T-cell (primary cell): ENCODE measurements around the gene NINL. TPM values are rescaled to one million over a fixed set of nuclear protein-coding genes. Genes with fewer than 3 reads are reported as not detected.

Experiments used
- ATAC-seq, 4 experiments: fragments of 200-7000 bp in 3 of 4; fragments of 150-1000 bp in 1 of 4; cut with Tn5 transposase; replicated peaks in 1 of 4; 1 replicate in 3 of 4; 2 replicates in 1 of 4; pipeline ENCODE4 v1.10.0; 2021; ENCODE audit warnings: moderate library complexity in 3 of 4, mild to moderate bottlenecking in 2 of 4, moderate number of reproducible peaks in 1 of 4
- CTCF ChIA-PET, 2 donors: fragments of 300-600 bp; sonication (Branson Sonifier 250); formaldehyde crosslinking; loops; one replicate each; lab custom pipeline; 2022; ENCODE audit warnings: antibody characterized with exemption in 2 of 2; lab: Charles Lee
- POLR2A ChIA-PET, 2 donors: fragments of 300-600 bp; sonication (Branson Sonifier 250); formaldehyde crosslinking; loops; one replicate each; lab custom pipeline; 2022; ENCODE audit warnings: antibody characterized with exemption in 2 of 2; lab: Charles Lee
- DNase-seq, 35 experiments: peaks; one replicate each; pipeline versions ENCODE4 v3.0.0 to v3.0.0-alpha.2; 2013 to 2023
- H3K27ac ChIP-seq: one replicate; pipeline ENCODE4 v1.5.1; 2013; ENCODE audit warnings: low read length
- H3K27me3 ChIP-seq, 2 experiments: replicated peaks in 1 of 2; 1 replicate in 1 of 2; 2 replicates in 1 of 2; pipeline versions ENCODE4 v1.6.1 to v1.7.0; 2013; ENCODE audit warnings: low read length in 1 of 2, mixed read lengths in 1 of 2; ENCODE audit not compliant: control insufficient read depth in 2 of 2, insufficient read depth in 2 of 2; ENCODE audit errors: extremely low read depth in 1 of 2
- H3K36me3 ChIP-seq, 2 donors: 1 replicate in 1 of 2; 2 replicates in 1 of 2; pipeline versions ENCODE4 v1.6.1 to v1.7.0; 2013; ENCODE audit warnings: low read length in 1 of 2; ENCODE audit not compliant: control insufficient read depth in 2 of 2, insufficient read depth in 1 of 2; ENCODE audit errors: extremely low read depth in 1 of 2
- H3K4me1 ChIP-seq, 2 experiments: 1 replicate in 1 of 2; 2 replicates in 1 of 2; pipeline versions ENCODE4 v1.6.1 to v1.7.0; 2013; ENCODE audit warnings: low read length in 2 of 2, mixed read lengths in 1 of 2; ENCODE audit not compliant: insufficient read depth in 2 of 2, control insufficient read depth in 1 of 2; ENCODE audit errors: extremely low read depth in 1 of 2
- H3K4me3 ChIP-seq, 2 donors: 1 replicate in 1 of 2; 2 replicates in 1 of 2; pipeline versions ENCODE4 v1.5.1 to v1.7.0; 2013; ENCODE audit warnings: mild to moderate bottlenecking in 2 of 2, low read length in 1 of 2, moderate library complexity in 1 of 2; ENCODE audit not compliant: control insufficient read depth in 1 of 2; ENCODE audit errors: extremely low read depth in 1 of 2
- H3K9me3 ChIP-seq: 2 replicates; pipeline ENCODE4 v1.7.0; 2013
- H3K27ac Mint-ChIP-seq, 2 donors: one replicate each; pipeline ENCODE4 v1.8.0; 2020 to 2021; ENCODE audit warnings: mild to moderate bottlenecking in 2 of 2, mixed read lengths in 2 of 2
- H3K27me3 Mint-ChIP-seq, 2 donors: one replicate each; pipeline ENCODE4 v1.8.0; 2021 to 2022; ENCODE audit warnings: mixed read lengths in 2 of 2
- H3K36me3 Mint-ChIP-seq: one replicate; pipeline ENCODE4 v1.8.0; 2021; ENCODE audit warnings: mixed read lengths
- H3K4me1 Mint-ChIP-seq, 3 donors: one replicate each; pipeline ENCODE4 v1.8.0; 2020 to 2022; ENCODE audit warnings: mixed read lengths in 3 of 3, mild to moderate bottlenecking in 1 of 3
- H3K4me3 Mint-ChIP-seq, 3 donors: one replicate each; pipeline ENCODE4 v1.8.0; 2020 to 2022; ENCODE audit warnings: mild to moderate bottlenecking in 3 of 3, mixed read lengths in 3 of 3, moderate library complexity in 3 of 3
- H3K9me3 Mint-ChIP-seq, 3 donors: one replicate each; pipeline ENCODE4 v1.8.0; 2020 to 2022; ENCODE audit warnings: mixed read lengths in 3 of 3
- WGBS: methylation state at CpG from one replicate; pipeline ENCODE4 v1.1.5; 2013; ENCODE audit warnings: missing lambda C conversion rate; ENCODE audit not compliant: insufficient coverage; 5-methylcytosine and 5-hydroxymethylcytosine counted together
- total RNA-seq, 35 experiments: library from RNA in 6 of 35; stranded (reverse) in 6 of 35; fragments of 120-200 nt in 1 of 35; gene quantifications; one replicate each; pipeline versions ENCODE4 v1.2.1 to v1.2.4 and lab custom pipeline; 2013 to 2026

Gene NINL
- total RNA-seq, 5 donors from 2014 or later (not counting 1 experiment from before 2014, with no cell fraction given) = 1.3 to 4.8 (median 2.7) TPM

- Histone ChIP-seq H3K27me3 (peaks cover 0 to 4% of the 10 kb centered on the region in 2 experiments), H3K4me1 (no peaks in the 10 kb centered on the region), H3K36me3 (no peaks in the 10 kb centered on the region), H3K27ac (no peak overlapping the region), H3K4me3 (no peak overlapping the region), H3K9me3 (no peaks in the 10 kb centered on the region)
- no peak for DNase-seq
- peaks cover 3 to 9% (median 6%) of the 10 kb centered on the region in 3 donors for H3K9me3 Mint-ChIP-seq
- ATAC-seq = no peak
- peaks cover 8% of the 10 kb centered on the region for H3K36me3 Mint-ChIP-seq
- H3K4me1 Mint-ChIP-seq = no peaks in the 10 kb centered on the region
- CTCF ChIA-PET = no interaction called here
- H3K27ac Mint-ChIP-seq = no peak overlapping the region
- no peak overlapping the region for H3K4me3 Mint-ChIP-seq
- POLR2A ChIA-PET = no interaction called here
- WGBS = 78% methylated on average over 2 of the region's 2 CpGs
- no peaks in the 10 kb centered on the region for H3K27me3 Mint-ChIP-seq
These were observed 59.5 kb downstream of the NINL start for GRCh38 chr20:25525867-25526266.

GRCh38 chr20:25525295-25525694 is 60.0 kb downstream of the NINL start:
- WGBS = no CpG with 5 or more reads among the region's 6 CpGs

GRCh38 chr20:25521382-25521781 is 63.9 kb downstream of the NINL start:
- peaks cover 0 to 3% of the 10 kb centered on the region in 2 donors for H3K36me3 ChIP-seq
- ChIA-PET CTCF (no interaction called here), POLR2A (no interaction called here)
- Mint-ChIP-seq H3K27ac (no peak overlapping the region), H3K4me3 (no peak overlapping the region), H3K36me3 (peaks cover 15% of the 10 kb centered on the region), H3K27me3 (no peaks in the 10 kb centered on the region), H3K4me1 (no peaks in the 10 kb centered on the region), H3K9me3 (peaks cover 0 to 6% (median 6%) of the 10 kb centered on the region in 3 donors)
- no peak overlapping the region for H3K4me3 ChIP-seq
- DNase-seq (no peak), ATAC-seq (no peak)
- no peaks in the 10 kb centered on the region for H3K9me3 ChIP-seq
- H3K27ac ChIP-seq = no peak overlapping the region
- WGBS = no CpG with 5 or more reads among the region's 2 CpGs
- no peaks in the 10 kb centered on the region for H3K4me1 ChIP-seq
- H3K27me3 ChIP-seq = no peaks in the 10 kb centered on the region

More at GRCh38 chr20:25525295-25525694, 60.0 kb downstream of the NINL start:
- no peaks in the 10 kb centered on the region for H3K4me1 Mint-ChIP-seq
- no peak overlapping the region for H3K27ac ChIP-seq
- no peaks in the 10 kb centered on the region for H3K9me3 ChIP-seq
- no peaks in the 10 kb centered on the region for H3K27me3 Mint-ChIP-seq
- peaks cover under 1 to 4% (median 3%) of the 10 kb centered on the region in 3 donors for H3K9me3 Mint-ChIP-seq
- peaks cover 0 to 4% of the 10 kb centered on the region in 2 experiments for H3K27me3 ChIP-seq
- ChIA-PET POLR2A (no interaction called here), CTCF (no interaction called here)
- H3K4me1 ChIP-seq = no peaks in the 10 kb centered on the region
- H3K4me3 ChIP-seq = no peak overlapping the region
- no peak for ATAC-seq
- H3K36me3 Mint-ChIP-seq = peaks cover 8% of the 10 kb centered on the region
- H3K4me3 Mint-ChIP-seq = no peak overlapping the region
- no peak for DNase-seq
- H3K27ac Mint-ChIP-seq = no peak overlapping the region
- no peaks in the 10 kb centered on the region for H3K36me3 ChIP-seq

- Mint-ChIP-seq H3K36me3 (peaks cover 35% of the 10 kb centered on the region), H3K27ac (no peak overlapping the region), H3K27me3 (no peaks in the 10 kb centered on the region), H3K9me3 (peaks cover 21 to 37% (median 27%) of the 10 kb centered on the region in 3 donors), H3K4me3 (no peak overlapping the region), H3K4me1 (no peaks in the 10 kb centered on the region)
- H3K4me3 ChIP-seq = no peak overlapping the region
- no peak overlapping the region for H3K27ac ChIP-seq
- ATAC-seq = no peak
- ChIA-PET CTCF (no interaction called here), POLR2A (no interaction called here)
- H3K9me3 ChIP-seq = no peaks in the 10 kb centered on the region
- no peaks in the 10 kb centered on the region for H3K27me3 ChIP-seq
- WGBS = 60% methylated on average over 3 of the region's 3 CpGs
- no peaks in the 10 kb centered on the region for H3K4me1 ChIP-seq
- DNase-seq = no peak
- peaks cover 0 to 3% of the 10 kb centered on the region in 2 donors for H3K36me3 ChIP-seq
These were observed 68.2 kb downstream of the NINL start for GRCh38 chr20:25517124-25517523.

GRCh38 chr20:25514747-25515340 is 70.5 kb downstream of the NINL start:
- peaks cover 38% of the 10 kb centered on the region for H3K36me3 Mint-ChIP-seq
- H3K9me3 ChIP-seq = no peaks in the 10 kb centered on the region
- no peaks in the 10 kb centered on the region for H3K4me1 ChIP-seq
- H3K27me3 Mint-ChIP-seq = no peaks in the 10 kb centered on the region
- POLR2A ChIA-PET = no interaction called here
- no peak overlapping the region for H3K4me3 Mint-ChIP-seq
- DNase-seq (no peak), ATAC-seq (no peak)
- no peaks in the 10 kb centered on the region for H3K4me1 Mint-ChIP-seq
- WGBS = 90% methylated on average over 2 of the region's 2 CpGs
- H3K27ac Mint-ChIP-seq = no peak overlapping the region
- peaks cover 18 to 37% (median 29%) of the 10 kb centered on the region in 3 donors for H3K9me3 Mint-ChIP-seq
- H3K4me3 ChIP-seq = peak overlapping the region in 1 of 2 donors; percentile 7
- CTCF ChIA-PET = no interaction called here
- peaks cover 0 to 2% of the 10 kb centered on the region in 2 experiments for H3K27me3 ChIP-seq
- no peak overlapping the region for H3K27ac ChIP-seq
- peaks cover 0 to 3% of the 10 kb centered on the region in 2 donors for H3K36me3 ChIP-seq

- Mint-ChIP-seq H3K4me3 (no peak overlapping the region), H3K4me1 (no peaks in the 10 kb centered on the region)
- H3K4me3 ChIP-seq = peak overlapping the region in 1 of 2 donors; percentile 7
These were observed 71.1 kb downstream of the NINL start for GRCh38 chr20:25514195-25514594.

More at GRCh38 chr20:25514195-25514594, 71.1 kb downstream of the NINL start:
- ATAC-seq (no peak), DNase-seq (no peak)
- H3K27me3 Mint-ChIP-seq = no peaks in the 10 kb centered on the region
- H3K36me3 ChIP-seq = peaks cover 0 to 3% of the 10 kb centered on the region in 2 donors
- ChIA-PET POLR2A (no interaction called here), CTCF (no interaction called here)
- peaks cover 0 to 2% of the 10 kb centered on the region in 2 experiments for H3K27me3 ChIP-seq
- no peaks in the 10 kb centered on the region for H3K9me3 ChIP-seq
- peaks cover 18 to 37% (median 29%) of the 10 kb centered on the region in 3 donors for H3K9me3 Mint-ChIP-seq
- no CpG with 5 or more reads among the region's 2 CpGs for WGBS
- no peak overlapping the region for H3K27ac ChIP-seq
- H3K27ac Mint-ChIP-seq = no peak overlapping the region
- H3K36me3 Mint-ChIP-seq = peaks cover 40% of the 10 kb centered on the region
- no peaks in the 10 kb centered on the region for H3K4me1 ChIP-seq
